Left hindlimb (tissue), 1 donor: ENCODE data around the gene ADCY4.

Experiments used
- DNase-seq: peaks from one replicate; pipeline ENCODE4 v3.0.0-alpha.2; 2018

The ADCY4 gene

GRCh38 chr14:24337824-24338175, 2.9 kb upstream of the ADCY4 start:
- DNase-seq: no peak

- no peak for DNase-seq
These were observed 2.4 kb upstream of the ADCY4 start for GRCh38 chr14:24337144-24337823.

GRCh38 chr14:24335461-24336171, 745 bp upstream of the ADCY4 start:
- no peak for DNase-seq

- peak; percentile 61 for DNase-seq
These were observed 2.4 kb downstream of the ADCY4 start for GRCh38 chr14:24332268-24332993.

- no peak for DNase-seq
These were observed 3.1 kb downstream of the ADCY4 start for GRCh38 chr14:24331731-24332267.

- DNase-seq: no peak
These were observed 3.7 kb downstream of the ADCY4 start for GRCh38 chr14:24330973-24331674.

- DNase-seq: no peak
These were observed 5.1 kb downstream of the ADCY4 start for GRCh38 chr14:24329736-24330135.

GRCh38 chr14:24329073-24329663, 5.7 kb downstream of the ADCY4 start:
- DNase-seq: peak; percentile 33

GRCh38 chr14:24327914-24328313, 7.0 kb downstream of the ADCY4 start:
- DNase-seq: peak; percentile 32

GRCh38 chr14:24327303-24327702, 7.6 kb downstream of the ADCY4 start:
- peak; percentile 22 for DNase-seq

GRCh38 chr14:24325963-24326362, 8.9 kb downstream of the ADCY4 start:
- peak; percentile 23 for DNase-seq

GRCh38 chr14:24325041-24325530, 9.8 kb downstream of the ADCY4 start:
- no peak for DNase-seq

GRCh38 chr14:24324024-24324423, 10.8 kb downstream of the ADCY4 start:
- peak; percentile 28 for DNase-seq

- peak; percentile 3 for DNase-seq
These were observed 11.5 kb downstream of the ADCY4 start for GRCh38 chr14:24323341-24323740.

- no peak for DNase-seq
These were observed 12.2 kb downstream of the ADCY4 start for GRCh38 chr14:24322672-24323071.

- DNase-seq: no peak
These were observed 13.5 kb downstream of the ADCY4 start for GRCh38 chr14:24321212-24321975.

GRCh38 chr14:24317141-24317928, 17.5 kb downstream of the ADCY4 start:
- DNase-seq: no peak

- no peak for DNase-seq
These were observed 18.3 kb downstream of the ADCY4 start for GRCh38 chr14:24316597-24316950.

GRCh38 chr14:24315807-24316596, 18.9 kb downstream of the ADCY4 start:
- DNase-seq: no peak

- no peak for DNase-seq
These were observed 19.5 kb downstream of the ADCY4 start for GRCh38 chr14:24315243-24315806.
